Posterior cingulate gyrus (tissue), 11 donors: ENCODE measurements around the gene CAPZB.
"Not testable (repeated sequence)": the region's sequence is repeated elsewhere in the genome, so short reads cannot be mapped to it uniquely, and the experiment has no call there.

Source experiments
- DNase-seq, 10 donors: peaks; one replicate each; pipeline versions ENCODE4 v3.0.0 to v3.0.0-alpha.2; 2020 to 2021; ENCODE audit warnings: mixed read lengths in 3 of 10
- intact Hi-C: fragments of 100-400 bp; cut with DNase I; formaldehyde crosslinking; loops from one replicate; pipeline ENCODE4 v1.15.1; 2023

Gene CAPZB

DNA sequence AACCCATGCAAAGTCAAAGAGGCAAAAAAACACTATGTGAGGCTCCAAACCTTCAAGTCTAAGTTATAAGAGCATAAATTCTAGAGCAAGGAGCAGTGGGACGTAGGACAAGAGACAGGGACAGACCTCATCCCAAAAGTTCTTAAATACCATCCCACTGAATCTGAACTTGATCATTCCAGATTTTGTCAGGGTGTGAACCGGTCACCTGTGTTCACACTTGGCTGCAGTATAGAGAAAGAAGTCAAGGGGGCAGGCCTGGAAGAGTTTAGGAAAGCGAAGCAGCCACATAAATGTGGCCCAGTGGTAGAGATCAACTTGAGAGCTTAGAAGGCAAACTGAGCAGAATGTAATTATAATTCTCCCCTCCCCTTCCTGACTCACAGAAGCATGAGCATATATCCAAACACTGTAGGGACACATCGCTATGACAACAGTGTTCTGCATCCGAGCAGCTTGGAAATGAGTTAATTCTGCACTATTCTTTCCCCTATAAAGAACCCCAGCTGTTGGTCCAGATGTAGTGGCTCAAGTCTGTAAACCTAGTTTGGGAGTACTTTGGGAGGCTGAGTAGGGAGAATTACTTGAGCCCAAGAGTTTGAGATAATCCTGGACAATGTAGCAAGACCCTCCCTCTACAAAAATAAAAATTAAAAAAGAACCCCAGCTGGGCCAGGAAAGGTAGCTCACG, 176.1 kb downstream of the CAPZB start:
- intact Hi-C loops = no loop called here
- no peak for DNase-seq

DNA sequence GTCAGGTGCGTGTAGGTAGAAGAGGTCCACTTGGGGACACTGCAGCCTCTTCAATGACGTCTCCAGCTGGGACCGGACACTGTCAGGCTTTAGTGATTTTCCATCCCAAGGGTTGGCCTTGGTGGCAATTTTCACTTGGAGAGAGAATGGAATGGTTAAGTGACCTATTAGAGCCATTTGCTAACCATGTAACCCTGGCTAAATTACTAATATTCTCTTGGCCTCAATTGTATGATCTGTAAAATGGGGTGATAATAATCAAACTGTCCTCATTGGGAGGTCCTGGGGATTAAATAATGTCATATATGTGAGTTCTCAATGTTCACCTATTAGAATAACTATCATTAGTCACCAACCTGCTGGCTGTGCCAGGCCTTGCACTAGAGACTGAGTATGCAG, 176.8 kb downstream of the CAPZB start:
- no peak for DNase-seq
- intact Hi-C loops = no loop called here

DNA sequence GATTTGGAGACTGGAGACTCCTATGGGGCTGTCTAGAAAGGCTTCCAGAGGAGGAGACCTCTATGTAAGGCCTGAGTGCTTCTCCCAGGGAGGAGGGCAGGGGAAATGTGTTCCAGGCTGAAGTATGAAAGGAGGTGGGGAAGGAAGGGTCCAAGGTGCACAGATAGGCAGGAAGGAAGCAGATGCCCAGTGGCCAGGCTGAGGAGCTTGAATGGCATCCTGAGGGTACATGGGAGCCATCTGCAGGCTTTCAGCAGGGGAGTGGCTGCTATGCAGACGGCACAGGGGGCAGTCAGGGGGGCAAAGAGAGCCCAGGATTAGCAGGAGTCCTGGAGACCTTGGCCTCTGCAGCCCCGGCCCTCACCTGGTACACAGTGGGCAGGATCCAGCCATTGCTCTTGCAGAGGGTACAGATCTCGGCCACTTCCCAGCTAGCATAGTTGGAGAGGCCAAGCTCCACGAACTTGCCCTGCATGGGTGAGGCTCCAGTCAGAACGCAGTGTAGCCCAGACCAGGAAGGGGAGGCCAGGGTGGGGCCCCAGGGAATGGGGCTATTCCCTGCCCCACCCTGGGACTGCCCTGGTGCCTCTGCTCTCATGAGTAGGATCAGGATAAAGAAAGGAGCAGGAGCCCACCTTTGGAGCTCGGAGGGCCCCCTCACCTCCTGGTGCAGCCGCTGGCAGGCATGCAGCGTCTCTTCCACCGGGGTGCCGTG, 177.4 kb downstream of the CAPZB start:
- no peak for DNase-seq
- intact Hi-C loops = no loop called here

DNA sequence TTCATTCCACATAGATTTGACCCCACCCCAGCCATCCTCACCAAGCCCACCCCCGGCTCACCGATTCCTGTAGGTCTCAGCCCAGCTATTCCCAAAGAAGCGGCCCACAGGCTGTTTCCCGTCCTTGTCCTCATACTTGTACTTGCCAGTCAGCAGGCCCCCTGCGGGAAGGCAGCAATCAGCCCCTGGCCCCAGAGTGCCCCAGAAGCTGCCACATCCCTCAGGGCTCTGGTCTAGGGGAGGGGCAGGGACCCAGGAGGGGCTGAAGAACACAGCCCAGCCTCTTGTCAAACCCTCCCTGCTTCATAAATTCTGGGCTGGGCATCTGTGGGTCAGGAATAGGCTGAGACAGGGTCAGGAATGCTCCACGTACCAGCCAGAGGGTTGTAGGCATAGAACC, 178.4 kb downstream of the CAPZB start:
- no peak for DNase-seq
- intact Hi-C loops = no loop called here

DNA sequence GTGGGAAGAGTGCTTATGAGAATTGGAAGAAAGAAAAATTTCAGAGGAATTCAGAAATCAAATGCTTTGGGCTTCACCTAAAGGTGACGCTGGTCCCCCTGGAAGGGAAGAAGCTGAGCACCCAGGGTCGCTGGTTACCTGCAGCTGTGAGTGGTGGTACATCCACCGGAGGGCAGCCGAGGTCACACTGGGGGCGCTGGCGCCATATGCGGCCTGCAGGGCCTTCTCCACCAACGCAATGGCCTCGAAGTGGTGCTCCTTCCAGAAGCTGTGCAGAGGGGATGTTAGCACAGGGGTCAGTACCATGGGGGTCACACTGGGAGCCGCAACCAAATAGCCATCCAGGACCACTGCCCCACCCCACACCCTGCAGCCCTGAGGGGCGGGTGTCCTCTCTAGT, 179.5 kb downstream of the CAPZB start:
- intact Hi-C loops = no loop called here
- DNase-seq = no peak

DNA sequence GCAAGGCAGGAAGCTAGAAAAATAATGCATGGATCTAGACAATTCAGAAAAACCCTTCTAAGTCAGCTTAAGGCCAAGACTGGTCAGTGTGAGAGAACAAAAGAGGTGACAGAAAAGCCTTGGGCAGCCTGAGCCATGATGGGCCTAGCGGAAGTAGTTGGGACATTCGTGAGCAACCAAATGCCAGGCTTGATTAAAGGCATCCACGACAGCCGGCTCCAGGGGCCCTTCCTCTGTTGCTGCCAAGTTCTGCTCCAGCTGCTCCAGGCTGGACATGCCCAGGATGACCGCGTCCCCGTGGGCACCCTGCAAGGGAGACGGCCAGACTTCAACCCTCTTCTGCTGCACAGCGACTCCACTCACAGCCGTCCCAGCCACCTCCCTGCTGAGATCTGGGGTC, 181.3 kb downstream of the CAPZB start:
- intact Hi-C loops, DNase-seq: not testable (repeated sequence)

DNA sequence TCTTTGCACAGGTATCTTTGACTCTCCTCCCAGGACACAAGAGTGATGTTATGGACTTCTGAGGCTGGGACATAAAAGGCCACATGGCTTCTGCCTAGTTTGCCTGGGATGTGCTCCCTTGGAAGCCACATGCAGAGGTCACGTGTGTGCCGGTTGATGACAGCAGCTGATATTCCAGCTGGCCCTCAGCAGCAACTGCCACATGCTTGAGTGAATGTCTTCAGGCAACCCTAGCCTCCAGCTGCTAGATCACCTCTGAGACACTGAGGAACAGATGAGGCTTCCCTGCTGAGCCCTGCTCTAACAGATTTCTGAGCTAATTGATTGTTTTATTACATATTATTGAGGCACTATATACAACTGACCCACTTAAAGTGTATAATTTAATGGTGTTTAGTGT, 185.1 kb downstream of the CAPZB start:
- intact Hi-C loops = no loop called here
- no peak for DNase-seq

DNA sequence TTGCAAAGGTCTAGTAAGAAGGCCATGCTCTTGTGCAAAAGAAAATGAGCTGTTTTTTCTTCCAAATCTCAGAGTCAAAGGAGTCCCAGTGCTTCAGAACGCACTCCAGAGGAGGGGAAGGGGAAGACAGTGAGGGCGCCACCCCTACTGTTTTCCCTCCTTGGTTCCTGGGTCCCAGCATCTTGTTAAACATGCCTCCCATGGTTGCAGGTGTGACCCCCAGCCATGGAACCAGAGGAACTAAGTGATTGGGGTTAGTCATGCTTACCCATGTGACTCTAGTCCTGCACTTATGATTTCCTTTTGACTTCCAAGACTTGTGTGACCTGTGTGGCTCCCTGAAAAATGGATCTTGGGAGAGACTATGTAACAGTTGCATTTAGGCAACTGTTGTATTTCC, 190.7 kb downstream of the CAPZB start:
- intact Hi-C loops = no loop called here
- DNase-seq = no peak

DNA sequence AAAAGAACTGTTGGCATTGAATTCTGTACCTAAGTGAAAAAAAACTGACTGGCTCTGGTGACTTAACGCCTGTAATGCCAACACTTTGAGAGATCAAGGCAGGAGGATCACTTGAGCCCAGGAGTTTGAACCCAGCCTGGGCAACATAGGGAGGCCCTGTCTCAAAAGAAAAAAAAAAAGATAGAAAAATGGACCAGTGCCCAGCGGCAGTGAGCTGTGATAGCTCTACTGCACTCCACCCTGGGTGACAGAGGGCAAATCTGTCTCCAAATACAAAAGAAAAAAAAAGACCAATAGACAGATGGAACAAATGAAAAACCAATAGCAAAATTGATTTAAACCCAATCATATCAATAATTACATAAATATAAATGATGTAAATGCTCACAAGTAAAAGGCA, 196.1 kb downstream of the CAPZB start:
- intact Hi-C loops = no loop called here

More for the DNA sequence above, 196.1 kb downstream of the CAPZB start:
- no peak for DNase-seq
